Measurements from ENCODE around the gene NEDD4L. TPM values are rescaled to one million over a fixed set of nuclear protein-coding genes. Genes with fewer than 3 reads are reported as not detected.

NEDD4L gene
- polyA plus RNA-seq, 2 donors, result 10.8 to 14.1 TPM

- no peak overlapping the region for H3K4me3 ChIP-seq (ENCODE audit: low read depth in 1 of 2, low read length in 2 of 2)
- H3K9me3 ChIP-seq (ENCODE audit: control insufficient read depth in 2 of 2, insufficient read depth in 1 of 2, low read depth in 1 of 2, low read length in 1 of 2), result peaks cover 0 to 5% of the 10 kb centered on the region in 2 donors
- H3K27me3 ChIP-seq (ENCODE audit: control insufficient read depth in 1 of 2, insufficient read depth in 2 of 2, low read length in 2 of 2), result no peaks in the 10 kb centered on the region
- no peak overlapping the region for H3K27ac ChIP-seq (ENCODE audit: low read depth in 2 of 2, low read length in 1 of 2)
- 85 to 96% methylated on average over 2 of the region's 2 CpGs for WGBS, 2 donors
- peaks cover 0 to 2% of the 10 kb centered on the region in 2 donors for H3K36me3 ChIP-seq (ENCODE audit: control insufficient read depth in 2 of 2, insufficient read depth in 2 of 2, low read length in 1 of 2)
- peaks cover 3 to 4% of the 10 kb centered on the region in 2 donors for H3K4me1 ChIP-seq (ENCODE audit: control insufficient read depth in 2 of 2, insufficient read depth in 2 of 2, low read length in 1 of 2)
Observed at GRCh38 chr18:58251416-58251815, 207.4 kb downstream of the NEDD4L start.

- Histone ChIP-seq H3K27me3 (ENCODE audit: control insufficient read depth in 1 of 2, insufficient read depth in 2 of 2, low read length in 2 of 2) (no peaks in the 10 kb centered on the region), H3K36me3 (ENCODE audit: control insufficient read depth in 2 of 2, insufficient read depth in 2 of 2, low read length in 1 of 2) (peaks cover 0 to 2% of the 10 kb centered on the region in 2 donors), H3K4me1 (ENCODE audit: control insufficient read depth in 2 of 2, insufficient read depth in 2 of 2, low read length in 1 of 2) (peaks cover 3 to 4% of the 10 kb centered on the region in 2 donors), H3K27ac (ENCODE audit: low read depth in 2 of 2, low read length in 1 of 2) (no peak overlapping the region), H3K4me3 (ENCODE audit: low read depth in 1 of 2, low read length in 2 of 2) (no peak overlapping the region), H3K9me3 (ENCODE audit: control insufficient read depth in 2 of 2, insufficient read depth in 1 of 2, low read depth in 1 of 2, low read length in 1 of 2) (peaks cover 0 to 5% of the 10 kb centered on the region in 2 donors)
- 68 to 75% methylated on average over 6 of the region's 6 CpGs for WGBS, 2 donors
Observed at GRCh38 chr18:58252166-58252565, 208.1 kb downstream of the NEDD4L start.

- no peak overlapping the region for H3K4me3 ChIP-seq (ENCODE audit: low read depth in 1 of 2, low read length in 2 of 2)
- WGBS, 2 donors, result 89 to 95% methylated on average over 2 of the region's 2 CpGs
- H3K36me3 ChIP-seq (ENCODE audit: control insufficient read depth in 2 of 2, insufficient read depth in 2 of 2, low read length in 1 of 2), result peaks cover 0 to 2% of the 10 kb centered on the region in 2 donors
- no peaks in the 10 kb centered on the region for H3K4me1 ChIP-seq (ENCODE audit: control insufficient read depth in 2 of 2, insufficient read depth in 2 of 2, low read length in 1 of 2)
- H3K27me3 ChIP-seq (ENCODE audit: control insufficient read depth in 1 of 2, insufficient read depth in 2 of 2, low read length in 2 of 2), result no peaks in the 10 kb centered on the region
- peaks cover 0 to 5% of the 10 kb centered on the region in 2 donors for H3K9me3 ChIP-seq (ENCODE audit: control insufficient read depth in 2 of 2, insufficient read depth in 1 of 2, low read depth in 1 of 2, low read length in 1 of 2)
- no peak overlapping the region for H3K27ac ChIP-seq (ENCODE audit: low read depth in 2 of 2, low read length in 1 of 2)
Observed at GRCh38 chr18:58253318-58253717, 209.3 kb downstream of the NEDD4L start.

- no peak overlapping the region for H3K4me3 ChIP-seq (ENCODE audit: low read depth in 1 of 2, low read length in 2 of 2)
- 94 to 97% methylated on average over 1 of the region's 1 CpG for WGBS, 2 donors
- no peak overlapping the region for H3K27ac ChIP-seq (ENCODE audit: low read depth in 2 of 2, low read length in 1 of 2)
- peaks cover 0 to 5% of the 10 kb centered on the region in 2 donors for H3K9me3 ChIP-seq (ENCODE audit: control insufficient read depth in 2 of 2, insufficient read depth in 1 of 2, low read depth in 1 of 2, low read length in 1 of 2)
- no peaks in the 10 kb centered on the region for H3K27me3 ChIP-seq (ENCODE audit: control insufficient read depth in 1 of 2, insufficient read depth in 2 of 2, low read length in 2 of 2)
- peaks cover 0 to 2% of the 10 kb centered on the region in 2 donors for H3K36me3 ChIP-seq (ENCODE audit: control insufficient read depth in 2 of 2, insufficient read depth in 2 of 2, low read length in 1 of 2)
- H3K4me1 ChIP-seq (ENCODE audit: control insufficient read depth in 2 of 2, insufficient read depth in 2 of 2, low read length in 1 of 2), result no peaks in the 10 kb centered on the region
Observed at GRCh38 chr18:58253871-58254270, 209.8 kb downstream of the NEDD4L start.

- Histone ChIP-seq H3K27me3 (ENCODE audit: control insufficient read depth in 1 of 2, insufficient read depth in 2 of 2, low read length in 2 of 2) (no peaks in the 10 kb centered on the region), H3K36me3 (ENCODE audit: control insufficient read depth in 2 of 2, insufficient read depth in 2 of 2, low read length in 1 of 2) (peaks cover 0 to 2% of the 10 kb centered on the region in 2 donors), H3K4me1 (ENCODE audit: control insufficient read depth in 2 of 2, insufficient read depth in 2 of 2, low read length in 1 of 2) (no peaks in the 10 kb centered on the region), H3K4me3 (ENCODE audit: low read depth in 1 of 2, low read length in 2 of 2) (no peak overlapping the region), H3K27ac (ENCODE audit: low read depth in 2 of 2, low read length in 1 of 2) (no peak overlapping the region), H3K9me3 (ENCODE audit: control insufficient read depth in 2 of 2, insufficient read depth in 1 of 2, low read depth in 1 of 2, low read length in 1 of 2) (peaks cover 0 to 5% of the 10 kb centered on the region in 2 donors)
- 81 to 89% methylated on average over 17 of the region's 17 CpGs for WGBS, 2 donors
Observed at GRCh38 chr18:58254873-58255511, 211.0 kb downstream of the NEDD4L start.

- Histone ChIP-seq H3K27ac (ENCODE audit: low read depth in 2 of 2, low read length in 1 of 2) (no peak overlapping the region), H3K9me3 (ENCODE audit: control insufficient read depth in 2 of 2, insufficient read depth in 1 of 2, low read depth in 1 of 2, low read length in 1 of 2) (peaks cover 0 to 5% of the 10 kb centered on the region in 2 donors), H3K36me3 (ENCODE audit: control insufficient read depth in 2 of 2, insufficient read depth in 2 of 2, low read length in 1 of 2) (peaks cover 0 to 2% of the 10 kb centered on the region in 2 donors), H3K4me3 (ENCODE audit: low read depth in 1 of 2, low read length in 2 of 2) (no peak overlapping the region), H3K27me3 (ENCODE audit: control insufficient read depth in 1 of 2, insufficient read depth in 2 of 2, low read length in 2 of 2) (no peaks in the 10 kb centered on the region), H3K4me1 (ENCODE audit: control insufficient read depth in 2 of 2, insufficient read depth in 2 of 2, low read length in 1 of 2) (no peaks in the 10 kb centered on the region)
- WGBS, 2 donors, result 97 to 98% methylated on average over 65 to 67 of the region's 67 CpGs
Observed at GRCh38 chr18:58255701-58256311, 211.8 kb downstream of the NEDD4L start.

- Histone ChIP-seq H3K27ac (ENCODE audit: low read depth in 2 of 2, low read length in 1 of 2) (no peak overlapping the region), H3K27me3 (ENCODE audit: control insufficient read depth in 1 of 2, insufficient read depth in 2 of 2, low read length in 2 of 2) (no peaks in the 10 kb centered on the region), H3K4me3 (ENCODE audit: low read depth in 1 of 2, low read length in 2 of 2) (no peak overlapping the region), H3K9me3 (ENCODE audit: control insufficient read depth in 2 of 2, insufficient read depth in 1 of 2, low read depth in 1 of 2, low read length in 1 of 2) (peaks cover 0 to 5% of the 10 kb centered on the region in 2 donors), H3K36me3 (ENCODE audit: control insufficient read depth in 2 of 2, insufficient read depth in 2 of 2, low read length in 1 of 2) (peaks cover 0 to 2% of the 10 kb centered on the region in 2 donors), H3K4me1 (ENCODE audit: control insufficient read depth in 2 of 2, insufficient read depth in 2 of 2, low read length in 1 of 2) (no peaks in the 10 kb centered on the region)
- 96 to 97% methylated on average over 39 of the region's 39 CpGs for WGBS, 2 donors
Observed at GRCh38 chr18:58256316-58257080, 212.5 kb downstream of the NEDD4L start.

GRCh38 chr18:58257461-58257860 is 213.4 kb downstream of the NEDD4L start:
- peaks cover 0 to 5% of the 10 kb centered on the region in 2 donors for H3K9me3 ChIP-seq (ENCODE audit: control insufficient read depth in 2 of 2, insufficient read depth in 1 of 2, low read depth in 1 of 2, low read length in 1 of 2)
- no peak overlapping the region for H3K27ac ChIP-seq (ENCODE audit: low read depth in 2 of 2, low read length in 1 of 2)
- H3K4me1 ChIP-seq (ENCODE audit: control insufficient read depth in 2 of 2, insufficient read depth in 2 of 2, low read length in 1 of 2), result no peaks in the 10 kb centered on the region
- peaks cover 0 to 2% of the 10 kb centered on the region in 2 donors for H3K36me3 ChIP-seq (ENCODE audit: control insufficient read depth in 2 of 2, insufficient read depth in 2 of 2, low read length in 1 of 2)
- 73 to 77% methylated on average over 9 of the region's 9 CpGs for WGBS, 2 donors
- H3K27me3 ChIP-seq (ENCODE audit: control insufficient read depth in 1 of 2, insufficient read depth in 2 of 2, low read length in 2 of 2), result no peaks in the 10 kb centered on the region
- H3K4me3 ChIP-seq (ENCODE audit: low read depth in 1 of 2, low read length in 2 of 2), result no peak overlapping the region

- Histone ChIP-seq H3K9me3 (ENCODE audit: control insufficient read depth in 2 of 2, insufficient read depth in 1 of 2, low read depth in 1 of 2, low read length in 1 of 2) (peaks cover 0 to 5% of the 10 kb centered on the region in 2 donors), H3K36me3 (ENCODE audit: control insufficient read depth in 2 of 2, insufficient read depth in 2 of 2, low read length in 1 of 2) (peaks cover 0 to 2% of the 10 kb centered on the region in 2 donors), H3K4me1 (ENCODE audit: control insufficient read depth in 2 of 2, insufficient read depth in 2 of 2, low read length in 1 of 2) (no peaks in the 10 kb centered on the region), H3K27me3 (ENCODE audit: control insufficient read depth in 1 of 2, insufficient read depth in 2 of 2, low read length in 2 of 2) (no peaks in the 10 kb centered on the region), H3K4me3 (ENCODE audit: low read depth in 1 of 2, low read length in 2 of 2) (no peak overlapping the region), H3K27ac (ENCODE audit: low read depth in 2 of 2, low read length in 1 of 2) (no peak overlapping the region)
- 87 to 93% methylated on average over 11 of the region's 11 CpGs for WGBS, 2 donors
Observed at GRCh38 chr18:58258692-58259342, 214.8 kb downstream of the NEDD4L start.

Measured in esophagus (tissue), 2 donors.